Cardiac muscle cell (in vitro differentiated cells and primary cell): ENCODE results near the gene FNDC11. TPM values are rescaled to one million over a fixed set of nuclear protein-coding genes. Genes with fewer than 3 reads are reported as not detected.

ENCODE experiments used
- DNase-seq, 2 donors: peaks; one replicate each; pipeline versions ENCODE4 v3.0.0 to v3.0.0-alpha.2; 2010 to 2017; ENCODE audit warnings: low read depth in 1 of 2, low spot score in 1 of 2
- H3K27ac ChIP-seq: fragments of 200-600 bp; sonication (generic); 2 replicates; pipeline ENCODE4 v1.5.1; 2016
- H3K27me3 ChIP-seq: fragments of 200-600 bp; sonication (generic); 2 replicates; pipeline ENCODE4 v1.6.0; 2016; ENCODE audit warnings: control low read depth
- H3K36me3 ChIP-seq: fragments of 200-600 bp; sonication (generic); 2 replicates; pipeline ENCODE4 v1.5.1; 2016; ENCODE audit warnings: control low read depth
- H3K4me1 ChIP-seq: fragments of 200-600 bp; sonication (generic); 2 replicates; pipeline ENCODE4 v1.8.1; 2017; ENCODE audit warnings: low read depth, mild to moderate bottlenecking, mixed run types
- H3K4me3 ChIP-seq: fragments of 200-600 bp; sonication (generic); 2 replicates; pipeline ENCODE4 v1.5.1; 2016; ENCODE audit warnings: mild to moderate bottlenecking
- H3K9me3 ChIP-seq: fragments of 200-600 bp; sonication (generic); 2 replicates; pipeline ENCODE4 v1.5.1; 2017; ENCODE audit warnings: low read depth, mild to moderate bottlenecking, control low read depth
- CTCF ChIP-seq: IDR thresholded peaks from 2 replicates; pipeline ENCODE4 v1.5.1; 2012; ENCODE audit warnings: low read depth, mild to moderate bottlenecking, low read length
- polyA plus RNA-seq: library from polyadenylated mRNA; unstranded; fragments of >200 nt; fragmentation: Nextera tagmentation; extraction: Ambion mirVana; gene quantifications from 2 replicates; pipeline ENCODE4 v1.2.1, GENCODE V29; 2016
- total RNA-seq: library from RNA; depleted of rRNA; stranded (reverse); fragments of >200 nt; gene quantifications from 2 replicates; pipeline ENCODE4 v1.2.3, GENCODE V29; 2016

FNDC11 gene
- total and polyA plus RNA-seq, 2 experiments from 2014 or later = 0.09 to 3.4 TPM

- no peak overlapping the region for H3K4me3 ChIP-seq
- peaks cover 11% of the 10 kb centered on the region for H3K36me3 ChIP-seq
- no peaks in the 10 kb centered on the region for H3K4me1 ChIP-seq
- no peaks in the 10 kb centered on the region for H3K9me3 ChIP-seq
- H3K27me3 ChIP-seq = no peaks in the 10 kb centered on the region
- no peak for TF ChIP-seq CTCF
- H3K27ac ChIP-seq = no peak overlapping the region
- DNase-seq = no peak
These were observed 37.9 kb downstream of the FNDC11 start for GRCh38 chr20:63591786-63592355.

- DNase-seq = no peak
- no peak overlapping the region for H3K27ac ChIP-seq
- H3K36me3 ChIP-seq = peaks cover 11% of the 10 kb centered on the region
These were observed 38.7 kb downstream of the FNDC11 start for GRCh38 chr20:63592661-63593060.

GRCh38 chr20:63594043-63594561, 40.1 kb downstream of the FNDC11 start:
- DNase-seq = peak in 1 of 2 donors; percentile 72
- H3K27me3 ChIP-seq = no peaks in the 10 kb centered on the region
- no peaks in the 10 kb centered on the region for H3K9me3 ChIP-seq
- peaks cover 11% of the 10 kb centered on the region for H3K36me3 ChIP-seq
- no peaks in the 10 kb centered on the region for H3K4me1 ChIP-seq
- H3K4me3 ChIP-seq = no peak overlapping the region
- H3K27ac ChIP-seq = no peak overlapping the region
- no peak for TF ChIP-seq CTCF

More at GRCh38 chr20:63592661-63593060, 38.7 kb downstream of the FNDC11 start:
- no peak for TF ChIP-seq CTCF
- no peaks in the 10 kb centered on the region for H3K4me1 ChIP-seq
- H3K27me3 ChIP-seq = no peaks in the 10 kb centered on the region
- no peaks in the 10 kb centered on the region for H3K9me3 ChIP-seq
- no peak overlapping the region for H3K4me3 ChIP-seq

GRCh38 chr20:63595416-63596127, 41.6 kb downstream of the FNDC11 start:
- no peak for DNase-seq
- H3K27me3 ChIP-seq = no peaks in the 10 kb centered on the region
- peaks cover 9% of the 10 kb centered on the region for H3K36me3 ChIP-seq
- no peak overlapping the region for H3K27ac ChIP-seq
- no peak overlapping the region for H3K4me3 ChIP-seq
- no peak for TF ChIP-seq CTCF
- no peaks in the 10 kb centered on the region for H3K9me3 ChIP-seq
- H3K4me1 ChIP-seq = no peaks in the 10 kb centered on the region

GRCh38 chr20:63596423-63596822, 42.5 kb downstream of the FNDC11 start:
- no peak overlapping the region for H3K27ac ChIP-seq
- no peak for DNase-seq
- no peaks in the 10 kb centered on the region for H3K27me3 ChIP-seq
- no peak overlapping the region for H3K4me3 ChIP-seq
- no peaks in the 10 kb centered on the region for H3K9me3 ChIP-seq
- TF ChIP-seq CTCF = no peak
- peaks cover 8% of the 10 kb centered on the region for H3K36me3 ChIP-seq
- no peaks in the 10 kb centered on the region for H3K4me1 ChIP-seq
